Measurements from ENCODE around the gene LRRC56.
"Not testable (repeated sequence)": the region's sequence is repeated elsewhere in the genome, so short reads cannot be mapped to it uniquely, and the experiment has no call there.

The LRRC56 gene

GRCh38 chr11:573146-573759 is 35.9 kb downstream of the LRRC56 start:
- in situ Hi-C loops (cut with MboI; ENCODE audit: low sequenced_read_pairs): no loop called here

- in situ Hi-C loops (cut with MboI; ENCODE audit: low sequenced_read_pairs): not testable (repeated sequence)
Measured at GRCh38 chr11:574031-574570, 36.8 kb downstream of the LRRC56 start.

- in situ Hi-C loops (cut with MboI; ENCODE audit: low sequenced_read_pairs): no loop called here
Measured at GRCh38 chr11:574632-575312, 37.4 kb downstream of the LRRC56 start.

GRCh38 chr11:575313-575995 is 38.1 kb downstream of the LRRC56 start:
- in situ Hi-C loops (cut with MboI; ENCODE audit: low sequenced_read_pairs): no loop called here

- in situ Hi-C loops (cut with MboI; ENCODE audit: low sequenced_read_pairs): no loop called here
Measured at GRCh38 chr11:575996-576768, 38.9 kb downstream of the LRRC56 start, which contains the start of gene PHRF1. TSS of gene PHRF1 (plus strand) at chr11:576470. CDS start at chr11:581513, 5,043 bp downstream.

- in situ Hi-C loops (cut with MboI; ENCODE audit: low sequenced_read_pairs): no loop called here
Measured at GRCh38 chr11:576811-577610, 39.7 kb downstream of the LRRC56 start.

GRCh38 chr11:577611-577894 is 40.2 kb downstream of the LRRC56 start:
- in situ Hi-C loops (cut with MboI; ENCODE audit: low sequenced_read_pairs): no loop called here

- in situ Hi-C loops (cut with MboI; ENCODE audit: low sequenced_read_pairs): no loop called here
Measured at GRCh38 chr11:578276-579035, 41.1 kb downstream of the LRRC56 start.

- in situ Hi-C loops (cut with MboI; ENCODE audit: low sequenced_read_pairs): no loop called here
Measured at GRCh38 chr11:579830-580601, 42.7 kb downstream of the LRRC56 start.

- in situ Hi-C loops (cut with MboI; ENCODE audit: low sequenced_read_pairs): no loop called here
Measured at GRCh38 chr11:581342-581741, 44.0 kb downstream of the LRRC56 start.

- in situ Hi-C loops (cut with MboI; ENCODE audit: low sequenced_read_pairs): no loop called here
Measured at GRCh38 chr11:581752-582151, 44.4 kb downstream of the LRRC56 start.

GRCh38 chr11:584287-584686 is 47.0 kb downstream of the LRRC56 start:
- in situ Hi-C loops (cut with MboI; ENCODE audit: low sequenced_read_pairs): no loop called here

GRCh38 chr11:586376-587316 is 49.3 kb downstream of the LRRC56 start:
- in situ Hi-C loops (cut with MboI; ENCODE audit: low sequenced_read_pairs): no loop called here

- in situ Hi-C loops (cut with MboI; ENCODE audit: low sequenced_read_pairs): no loop called here
Measured at GRCh38 chr11:587546-587945, 50.2 kb downstream of the LRRC56 start.

- in situ Hi-C loops (cut with MboI; ENCODE audit: low sequenced_read_pairs): no loop called here
Measured at GRCh38 chr11:587978-588380, 50.7 kb downstream of the LRRC56 start.

- in situ Hi-C loops (cut with MboI; ENCODE audit: low sequenced_read_pairs): no loop called here
Measured at GRCh38 chr11:589798-590197, 52.5 kb downstream of the LRRC56 start.

- in situ Hi-C loops (cut with MboI; ENCODE audit: low sequenced_read_pairs): no loop called here
Measured at GRCh38 chr11:590997-591396, 53.7 kb downstream of the LRRC56 start.

GRCh38 chr11:592501-592900 is 55.2 kb downstream of the LRRC56 start:
- in situ Hi-C loops (cut with MboI; ENCODE audit: low sequenced_read_pairs): no loop called here

Measured in HL-60/S4 treated with retinoic acid at 250 ng/mL for 4 days and 3 days (cell line).